GM12878 (cell line): ENCODE measurements around the gene KIAA2012. TPM values are rescaled to one million over a fixed set of nuclear protein-coding genes. Genes with fewer than 3 reads are reported as not detected.

Experiments used
- ATAC-seq: fragments of 200-7000 bp; cut with Tn5 transposase; 3 replicates; pipeline ENCODE4 v1.9.1; 2020; ENCODE audit warnings: mild to moderate bottlenecking, moderate library complexity
- BruUV-seq: library from RNA; stranded (reverse); fragments of 400-500 nt; replicated peaks from 2 replicates; lab custom pipeline; 2021; lab: Mats Ljungman, UMichigan
- CTCF ChIA-PET: fragments of 300-600 bp; sonication (Branson Sonifier 250); formaldehyde crosslinking; extraction: SDS; loops from one replicate; lab custom pipeline; 2021; ENCODE audit warnings: inconsistent platforms; lab: Yijun Ruan, JAX
- POLR2A ChIA-PET: fragments of 350-600 bp; formaldehyde crosslinking; extraction: SDS; loops from one replicate; lab custom pipeline; 2021; ENCODE audit warnings: inconsistent platforms; lab: Charles Lee
- RAD21 ChIA-PET: fragments of 300-600 bp; sonication (Branson Sonifier 250); formaldehyde crosslinking; loops from one replicate; lab custom pipeline; 2023; ENCODE audit warnings: antibody characterized with exemption; ENCODE audit not compliant: unreplicated experiment; lab: Charles Lee
- SMC1A ChIA-PET: fragments of 300-600 bp; sonication (Branson Sonifier 250); formaldehyde crosslinking; loops from one replicate; lab custom pipeline; 2023; ENCODE audit not compliant: unreplicated experiment, uncharacterized antibody; lab: Charles Lee
- DNase-seq: peaks from one replicate; pipeline ENCODE4 v3.0.0-alpha.2; 2011; ENCODE audit warnings: low read depth, low spot score
- FAIRE-seq: peaks from 3 replicates; lab custom pipeline; 2011; peaks lifted over from hg19 to GRCh38; lab: Jason Lieb, UNC
- H2AFZ ChIP-seq: 2 replicates; pipeline ENCODE4 v1.6.0; 2011; ENCODE audit warnings: low read depth, low read length, control low read depth; ENCODE audit not compliant: control insufficient read depth
- H3K27ac ChIP-seq: 2 replicates; pipeline ENCODE4 v1.5.1; 2011; ENCODE audit warnings: control low read depth; ENCODE audit not compliant: control insufficient read depth, insufficient read depth
- H3K27me3 ChIP-seq, 2 experiments: replicated peaks in 1 of 2; 2 replicates each; pipeline versions ENCODE4 v1.6.0 to v1.6.1; 2011; ENCODE audit warnings: low read length in 1 of 2; ENCODE audit not compliant: control insufficient read depth in 2 of 2, insufficient read depth in 2 of 2
- H3K36me3 ChIP-seq, 2 experiments: 2 replicates each; pipeline ENCODE4 v1.5.1; 2011; ENCODE audit warnings: low read length in 1 of 2; ENCODE audit not compliant: control insufficient read depth in 2 of 2, insufficient read depth in 2 of 2
- H3K4me1 ChIP-seq: 2 replicates; pipeline ENCODE4 v1.6.1; 2011; ENCODE audit warnings: mild to moderate bottlenecking, low read length, moderate library complexity, mixed read lengths; ENCODE audit not compliant: control insufficient read depth, insufficient read depth
- H3K4me2 ChIP-seq: 2 replicates; pipeline ENCODE4 v1.6.0; 2011; ENCODE audit warnings: control low read depth; ENCODE audit not compliant: control insufficient read depth, insufficient read depth
- H3K4me3 ChIP-seq: fragments of 200-600 bp; sonication (generic); 2 replicates; pipeline ENCODE4 v1.5.1; 2016
- H3K79me2 ChIP-seq: 2 replicates; pipeline ENCODE4 v1.6.0; 2011; ENCODE audit warnings: low read length; ENCODE audit not compliant: control insufficient read depth, insufficient read depth
- H3K9ac ChIP-seq: 2 replicates; pipeline ENCODE4 v1.8.0; 2011; ENCODE audit warnings: low read length, control low read depth, mixed read lengths; ENCODE audit not compliant: control insufficient read depth, insufficient read depth
- H3K9me3 ChIP-seq: replicated peaks from 3 replicates; pipeline ENCODE4 v1.5.1; 2011; ENCODE audit warnings: mild to moderate bottlenecking, low read length; ENCODE audit not compliant: control insufficient read depth, insufficient read depth
- H4K20me1 ChIP-seq: 2 replicates; pipeline ENCODE4 v1.6.0; 2011; ENCODE audit not compliant: control insufficient read depth, insufficient read depth
- ATF7 ChIP-seq: fragments of 450-650 bp; IDR thresholded peaks from 2 replicates; pipeline ENCODE4 v1.6.1; 2016; ENCODE audit warnings: low read depth, mild to moderate bottlenecking
- BCL11A ChIP-seq: IDR thresholded peaks from 2 replicates; pipeline ENCODE4 v1.6.1; 2011; ENCODE audit warnings: low read depth, low read length
- FOS ChIP-seq: IDR thresholded peaks from 3 replicates; pipeline ENCODE4 v1.6.1; 2011; ENCODE audit warnings: borderline replicate concordance; ENCODE audit not compliant: insufficient read length; ENCODE audit errors: extremely low read depth
- MYB ChIP-seq: fragments of 150-350 bp; IDR thresholded peaks from 2 replicates; pipeline ENCODE4 v1.6.1; 2014; ENCODE audit warnings: mild to moderate bottlenecking, low read depth, low read length, borderline replicate concordance
- RCOR1 ChIP-seq: conservative IDR thresholded peaks from 2 replicates; pipeline ENCODE4 v1.6.1; 2012; ENCODE audit warnings: low read depth, low read length, improper control_type of control experiment
- SREBF1 ChIP-seq: IDR thresholded peaks from 2 replicates; pipeline ENCODE4 v1.6.1; 2012; ENCODE audit warnings: mild to moderate bottlenecking, low read length
- WGBS: methylation state at CpG from one replicate; pipeline ENCODE4 v1.1.6; 2016; ENCODE audit warnings: low lambda C conversion rate; ENCODE audit not compliant: insufficient replicate concordance, insufficient coverage; ENCODE audit errors: missing lambda C conversion rate; 5-methylcytosine and 5-hydroxymethylcytosine counted together
- in situ Hi-C: fragments of 300-500 bp; cut with MboI; formaldehyde crosslinking; loops from 9 replicates; pipeline ENCODE4 v1.14.3; 2018; ENCODE audit warnings: mixed read lengths
- intact Hi-C: fragments of 100-400 bp; cut with micrococcal nuclease; formaldehyde crosslinking; loops from one replicate; pipeline ENCODE4 v1.14.2; 2022; ENCODE audit not compliant: unreplicated experiment
- polyA plus RNA-seq, 11 experiments: library from polyadenylated mRNA; depleted of rRNA in 4 of 11; unstranded in 6 of 11; stranded (reverse) in 5 of 11; fragments of >200 nt; fragmentation: Nextera tagmentation in 4 of 11; fragmentation: Illumina TruSeq in 1 of 11; extraction: Ambion mirVana in 4 of 11; extraction: Trizol in 1 of 11; gene quantifications; 1 replicate in 1 of 11; 2 replicates in 10 of 11; pipeline versions ENCODE4 v1.2.1 to v1.2.3, GENCODE V29; 2011 to 2016; ENCODE audit warnings: inconsistent platforms in 2 of 11, missing spikeins in 2 of 11, low read depth in 1 of 11
- total RNA-seq, 4 experiments: library from RNA; depleted of rRNA in 3 of 4; stranded (reverse); fragments of >200 nt in 3 of 4; fragmentation: Illumina TruSeq in 1 of 4; extraction: Trizol in 1 of 4; gene quantifications; 2 replicates each; pipeline versions ENCODE4 v1.2.1 to v1.2.3, GENCODE V29; 2013 to 2021
- TF ChIP-seq, protein P1 (sequence below): fragments of 150-350 bp; IDR thresholded peaks from 2 replicates; pipeline ENCODE4 v1.6.1; 2016; ENCODE audit warnings: low read depth, low read length
- TF ChIP-seq, protein P2 (sequence below): fragments of 450-650 bp; IDR thresholded peaks from 2 replicates; pipeline ENCODE4 v1.6.1; 2018; ENCODE audit warnings: borderline replicate concordance, mild to moderate bottlenecking; ENCODE audit not compliant: partially characterized antibody

Gene KIAA2012
- total and polyA plus RNA-seq, 10 of the 15 experiments (the other 5 are each of a cell fraction or from before 2014, with no cell fraction given): 0.03 TPM; not detected in 9

DNA sequence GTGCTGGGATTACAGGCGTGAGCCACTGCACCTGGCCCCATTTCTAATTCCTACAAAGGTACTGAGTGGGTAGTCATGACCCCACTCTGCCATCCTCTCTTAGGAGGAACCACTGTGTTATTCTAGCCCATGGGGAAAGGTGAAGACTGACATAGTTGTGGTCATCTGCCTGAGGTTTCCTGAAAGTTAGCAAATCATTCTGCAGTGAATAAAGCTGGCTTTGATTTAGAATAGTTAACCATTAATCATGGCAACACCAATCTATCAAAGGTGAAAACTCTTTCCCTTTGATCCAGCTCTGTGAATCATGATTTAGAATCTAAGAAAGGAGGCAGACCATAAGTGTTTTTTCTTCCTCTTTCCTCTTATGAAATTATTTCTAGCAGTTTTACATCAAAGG, 114.5 kb downstream of the KIAA2012 start:
- ChIA-PET SMC1A (no interaction called here), POLR2A (no interaction called here), RAD21 (no interaction called here), CTCF (no interaction called here)
- TF ChIP-seq, protein P1, sequence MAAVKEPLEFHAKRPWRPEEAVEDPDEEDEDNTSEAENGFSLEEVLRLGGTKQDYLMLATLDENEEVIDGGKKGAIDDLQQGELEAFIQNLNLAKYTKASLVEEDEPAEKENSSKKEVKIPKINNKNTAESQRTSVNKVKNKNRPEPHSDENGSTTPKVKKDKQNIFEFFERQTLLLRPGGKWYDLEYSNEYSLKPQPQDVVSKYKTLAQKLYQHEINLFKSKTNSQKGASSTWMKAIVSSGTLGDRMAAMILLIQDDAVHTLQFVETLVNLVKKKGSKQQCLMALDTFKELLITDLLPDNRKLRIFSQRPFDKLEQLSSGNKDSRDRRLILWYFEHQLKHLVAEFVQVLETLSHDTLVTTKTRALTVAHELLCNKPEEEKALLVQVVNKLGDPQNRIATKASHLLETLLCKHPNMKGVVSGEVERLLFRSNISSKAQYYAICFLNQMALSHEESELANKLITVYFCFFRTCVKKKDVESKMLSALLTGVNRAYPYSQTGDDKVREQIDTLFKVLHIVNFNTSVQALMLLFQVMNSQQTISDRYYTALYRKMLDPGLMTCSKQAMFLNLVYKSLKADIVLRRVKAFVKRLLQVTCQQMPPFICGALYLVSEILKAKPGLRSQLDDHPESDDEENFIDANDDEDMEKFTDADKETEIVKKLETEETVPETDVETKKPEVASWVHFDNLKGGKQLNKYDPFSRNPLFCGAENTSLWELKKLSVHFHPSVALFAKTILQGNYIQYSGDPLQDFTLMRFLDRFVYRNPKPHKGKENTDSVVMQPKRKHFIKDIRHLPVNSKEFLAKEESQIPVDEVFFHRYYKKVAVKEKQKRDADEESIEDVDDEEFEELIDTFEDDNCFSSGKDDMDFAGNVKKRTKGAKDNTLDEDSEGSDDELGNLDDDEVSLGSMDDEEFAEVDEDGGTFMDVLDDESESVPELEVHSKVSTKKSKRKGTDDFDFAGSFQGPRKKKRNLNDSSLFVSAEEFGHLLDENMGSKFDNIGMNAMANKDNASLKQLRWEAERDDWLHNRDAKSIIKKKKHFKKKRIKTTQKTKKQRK: no peak
- TF ChIP-seq RCOR1 (no peak), BCL11A (no peak), MYB (no peak), FOS (no peak), ATF7 (no peak), SREBF1 (no peak)
- TF ChIP-seq, protein P2, sequence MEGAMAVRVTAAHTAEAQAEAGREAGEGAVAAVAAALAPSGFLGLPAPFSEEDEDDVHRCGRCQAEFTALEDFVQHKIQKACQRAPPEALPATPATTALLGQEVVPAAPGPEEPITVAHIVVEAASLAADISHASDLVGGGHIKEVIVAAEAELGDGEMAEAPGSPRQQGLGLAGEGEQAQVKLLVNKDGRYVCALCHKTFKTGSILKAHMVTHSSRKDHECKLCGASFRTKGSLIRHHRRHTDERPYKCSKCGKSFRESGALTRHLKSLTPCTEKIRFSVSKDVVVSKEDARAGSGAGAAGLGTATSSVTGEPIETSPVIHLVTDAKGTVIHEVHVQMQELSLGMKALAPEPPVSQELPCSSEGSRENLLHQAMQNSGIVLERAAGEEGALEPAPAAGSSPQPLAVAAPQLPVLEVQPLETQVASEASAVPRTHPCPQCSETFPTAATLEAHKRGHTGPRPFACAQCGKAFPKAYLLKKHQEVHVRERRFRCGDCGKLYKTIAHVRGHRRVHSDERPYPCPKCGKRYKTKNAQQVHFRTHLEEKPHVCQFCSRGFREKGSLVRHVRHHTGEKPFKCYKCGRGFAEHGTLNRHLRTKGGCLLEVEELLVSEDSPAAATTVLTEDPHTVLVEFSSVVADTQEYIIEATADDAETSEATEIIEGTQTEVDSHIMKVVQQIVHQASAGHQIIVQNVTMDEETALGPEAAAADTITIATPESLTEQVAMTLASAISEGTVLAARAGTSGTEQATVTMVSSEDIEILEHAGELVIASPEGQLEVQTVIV: no peak
- BruUV-seq: no TSS peak
- FAIRE-seq (no peak), ATAC-seq (no peak), DNase-seq (no peak)
- H3K9me3 ChIP-seq: no peaks in the 10 kb centered on the region
- no peak overlapping the region for H2AFZ ChIP-seq
- H3K27ac ChIP-seq: no peak overlapping the region
- in situ Hi-C loops (loop anchor here (10.0 kb wide), 1 partner anchor 523 kb away; no protein-coding TSS in a partner anchor), intact Hi-C loops (no loop called here)
- H3K36me3 ChIP-seq: no peaks in the 10 kb centered on the region
- no peak overlapping the region for H3K4me3 ChIP-seq
- H3K27me3 ChIP-seq: no peaks in the 10 kb centered on the region; a peak in 1 of 4 replicates
- no peak overlapping the region for H3K9ac ChIP-seq
- WGBS: 10% methylated on average over 1 of the region's 1 CpG
- no peaks in the 10 kb centered on the region for H4K20me1 ChIP-seq
- no peaks in the 10 kb centered on the region for H3K4me1 ChIP-seq
- H3K4me2 ChIP-seq: no peak overlapping the region
- no peaks in the 10 kb centered on the region for H3K79me2 ChIP-seq
